ENCODE results near the gene PHF1.

DNA sequence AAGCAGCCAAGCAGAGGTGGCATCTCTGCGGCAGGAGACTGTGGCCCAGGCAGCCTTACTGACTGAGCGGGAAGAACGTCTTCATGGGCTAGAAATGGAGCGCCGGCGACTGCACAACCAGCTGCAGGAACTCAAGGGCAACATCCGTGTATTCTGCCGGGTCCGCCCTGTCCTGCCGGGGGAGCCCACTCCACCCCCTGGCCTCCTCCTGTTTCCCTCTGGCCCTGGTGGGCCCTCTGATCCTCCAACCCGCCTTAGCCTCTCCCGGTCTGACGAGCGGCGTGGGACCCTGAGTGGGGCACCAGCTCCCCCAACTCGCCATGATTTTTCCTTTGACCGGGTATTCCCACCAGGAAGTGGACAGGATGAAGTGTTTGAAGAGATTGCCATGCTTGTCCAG is 5.9 kb upstream of the PHF1 start:
- no peak for TF ChIP-seq EZH2 (IDR thresholded peaks at IDR 0.05; ENCODE audit: low read depth)
- TF ChIP-seq, protein P1, sequence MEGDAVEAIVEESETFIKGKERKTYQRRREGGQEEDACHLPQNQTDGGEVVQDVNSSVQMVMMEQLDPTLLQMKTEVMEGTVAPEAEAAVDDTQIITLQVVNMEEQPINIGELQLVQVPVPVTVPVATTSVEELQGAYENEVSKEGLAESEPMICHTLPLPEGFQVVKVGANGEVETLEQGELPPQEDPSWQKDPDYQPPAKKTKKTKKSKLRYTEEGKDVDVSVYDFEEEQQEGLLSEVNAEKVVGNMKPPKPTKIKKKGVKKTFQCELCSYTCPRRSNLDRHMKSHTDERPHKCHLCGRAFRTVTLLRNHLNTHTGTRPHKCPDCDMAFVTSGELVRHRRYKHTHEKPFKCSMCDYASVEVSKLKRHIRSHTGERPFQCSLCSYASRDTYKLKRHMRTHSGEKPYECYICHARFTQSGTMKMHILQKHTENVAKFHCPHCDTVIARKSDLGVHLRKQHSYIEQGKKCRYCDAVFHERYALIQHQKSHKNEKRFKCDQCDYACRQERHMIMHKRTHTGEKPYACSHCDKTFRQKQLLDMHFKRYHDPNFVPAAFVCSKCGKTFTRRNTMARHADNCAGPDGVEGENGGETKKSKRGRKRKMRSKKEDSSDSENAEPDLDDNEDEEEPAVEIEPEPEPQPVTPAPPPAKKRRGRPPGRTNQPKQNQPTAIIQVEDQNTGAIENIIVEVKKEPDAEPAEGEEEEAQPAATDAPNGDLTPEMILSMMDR (conservative IDR thresholded peaks at IDR 0.05) = no peak

Measured in PC-9 (cell line).